Renal cortical epithelial cell (primary cell): ENCODE measurements around the gene MAGI2. TPM values are rescaled to one million over a fixed set of nuclear protein-coding genes. Genes with fewer than 3 reads are reported as not detected.

Source experiments
- DNase-seq: peaks from one replicate; pipeline ENCODE4 v3.0.0-alpha.2; 2011; ENCODE audit warnings: low read depth
- total RNA-seq: library from RNA; depleted of rRNA; stranded (reverse); fragments of >200 nt; gene quantifications from 2 replicates; pipeline ENCODE4 v1.2.3, GENCODE V29; 2014

The MAGI2 gene
- total RNA-seq, 1 donor from 2014 or later: 2.9 TPM

DNA sequence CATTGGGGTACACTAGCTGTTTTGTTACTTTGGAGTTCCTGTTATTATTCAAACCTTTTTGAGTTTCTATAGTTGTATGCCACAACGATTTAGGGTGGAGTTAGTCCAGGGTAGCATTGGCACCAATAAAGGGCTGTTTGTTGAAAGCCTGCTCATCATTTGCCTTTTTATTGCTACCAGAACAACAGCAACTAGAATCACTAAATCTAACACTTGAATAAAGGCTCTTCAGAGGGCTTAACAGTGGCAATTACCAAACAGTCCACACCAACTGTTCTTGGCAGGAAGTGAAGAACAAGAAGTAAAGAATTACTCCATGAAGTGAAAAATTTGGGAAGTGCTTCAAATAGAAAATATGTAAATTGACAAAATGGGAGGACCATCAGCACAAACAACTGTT, 1033.5 kb downstream of the MAGI2 start:
- DNase-seq: no peak

DNA sequence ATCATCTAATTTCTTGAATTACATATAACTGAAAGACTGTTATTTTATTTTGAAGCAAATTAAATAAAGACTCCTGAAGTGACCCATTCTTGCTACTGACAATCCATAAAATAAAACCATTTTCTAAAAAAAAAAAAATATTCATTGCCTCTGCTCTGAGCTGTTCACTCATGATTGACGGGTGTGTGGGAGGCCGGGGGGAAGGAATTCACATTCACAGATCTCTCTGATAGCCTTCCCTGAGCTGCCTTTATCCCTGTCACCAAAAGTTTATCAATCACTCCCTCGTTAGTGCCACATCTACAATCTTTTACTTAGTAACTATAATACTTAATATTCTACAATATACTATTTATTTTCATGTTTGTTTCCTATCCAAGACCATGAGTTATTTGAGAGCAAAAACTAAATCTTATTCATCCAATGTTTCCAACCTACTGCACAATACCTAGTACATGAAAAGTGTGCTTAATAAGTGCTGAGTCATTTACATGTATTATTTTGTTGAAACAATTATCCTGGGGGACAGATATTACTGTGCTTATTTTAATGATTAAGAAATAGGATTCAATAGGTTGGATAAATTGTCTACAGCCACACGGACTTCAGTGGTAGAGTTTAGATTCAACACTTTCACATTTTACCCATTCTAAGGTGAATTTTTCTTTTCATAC, 1036.2 kb downstream of the MAGI2 start:
- DNase-seq: no peak

DNA sequence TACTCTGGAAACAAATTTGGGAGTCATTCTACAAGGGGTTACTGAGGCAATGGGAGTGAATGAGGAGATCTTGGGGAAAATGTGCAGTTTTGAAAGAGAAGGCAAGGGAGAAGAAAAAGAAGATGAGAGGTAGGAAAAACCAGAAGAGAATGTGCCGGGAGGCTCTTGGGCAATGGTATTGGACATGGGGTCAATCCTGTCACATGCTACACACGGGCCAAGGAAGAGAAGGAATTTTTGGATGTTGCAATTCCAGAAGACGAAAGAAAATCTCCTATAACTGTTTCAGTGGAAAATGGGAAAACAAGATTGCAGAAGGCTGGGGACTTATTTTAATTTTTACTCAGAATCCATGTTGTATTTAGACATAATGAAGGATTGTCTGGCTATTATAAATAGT, 1039.9 kb downstream of the MAGI2 start:
- DNase-seq: no peak

DNA sequence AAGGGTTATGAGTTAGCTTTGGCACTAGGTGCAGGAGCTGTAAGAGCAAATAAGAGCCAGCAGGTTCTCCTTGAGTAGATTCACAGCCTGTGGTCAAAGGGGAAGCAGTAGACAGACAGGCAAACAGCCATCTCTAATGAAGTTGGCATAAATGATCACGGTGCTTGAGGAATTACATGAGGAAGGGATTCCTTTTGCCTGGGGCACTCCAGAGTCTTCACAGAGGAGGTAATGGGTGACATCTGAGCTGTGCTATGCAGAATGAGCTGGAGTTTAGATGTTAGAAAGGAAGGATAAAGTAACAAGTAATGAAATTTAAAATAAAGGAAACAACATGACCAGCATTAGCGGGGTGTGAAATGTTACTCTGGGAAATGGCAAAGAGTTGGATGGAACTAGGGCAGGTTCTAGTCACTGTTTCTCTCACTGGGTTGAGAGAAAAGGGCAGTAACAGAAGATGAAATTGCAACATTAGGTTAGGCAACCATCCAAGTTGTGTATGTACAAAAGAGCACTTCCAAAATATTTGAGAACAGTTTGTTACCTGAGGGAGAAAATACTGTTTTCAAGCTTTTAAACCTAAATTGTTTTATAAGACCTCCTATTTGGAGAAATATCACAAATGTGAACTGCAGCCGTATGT, 1041.1 kb downstream of the MAGI2 start:
- peak; percentile 7 for DNase-seq

DNA sequence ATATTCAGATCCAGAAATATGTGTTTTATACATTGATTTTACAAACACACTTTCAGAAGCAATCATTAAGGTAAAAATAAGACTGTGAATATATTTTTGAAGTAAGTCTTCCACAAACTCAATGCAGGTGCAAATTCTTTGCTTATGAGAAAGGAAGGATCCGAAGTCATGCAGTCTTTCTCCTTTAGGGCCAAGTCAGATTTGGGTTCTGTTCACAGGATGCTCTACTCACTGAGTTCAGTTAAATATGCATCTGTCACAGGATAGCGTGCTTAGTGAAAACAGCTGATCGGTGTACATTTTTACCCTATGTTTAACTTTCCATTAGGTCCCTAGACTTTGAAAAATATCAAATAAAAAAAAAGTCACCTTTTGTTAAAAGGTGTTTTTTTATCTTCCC, 1046.4 kb downstream of the MAGI2 start:
- no peak for DNase-seq

DNA sequence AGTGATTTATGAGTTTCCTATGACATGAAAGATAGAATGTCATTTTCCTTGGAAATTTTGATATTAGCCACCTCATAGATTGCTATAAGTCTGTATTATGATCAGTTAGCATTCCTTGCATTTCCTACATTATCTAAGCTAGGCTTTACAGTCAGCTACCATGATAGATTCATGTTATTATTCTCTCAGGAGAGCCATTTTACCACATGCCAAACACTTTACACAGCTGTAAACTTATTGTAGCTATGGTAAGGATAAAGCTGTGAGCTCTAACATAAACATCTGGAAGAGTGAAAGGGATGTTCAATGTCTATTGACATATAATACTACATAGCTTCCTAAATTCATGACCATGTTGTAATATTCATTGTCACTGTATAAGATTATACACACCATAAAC, 1046.9 kb downstream of the MAGI2 start:
- no peak for DNase-seq

DNA sequence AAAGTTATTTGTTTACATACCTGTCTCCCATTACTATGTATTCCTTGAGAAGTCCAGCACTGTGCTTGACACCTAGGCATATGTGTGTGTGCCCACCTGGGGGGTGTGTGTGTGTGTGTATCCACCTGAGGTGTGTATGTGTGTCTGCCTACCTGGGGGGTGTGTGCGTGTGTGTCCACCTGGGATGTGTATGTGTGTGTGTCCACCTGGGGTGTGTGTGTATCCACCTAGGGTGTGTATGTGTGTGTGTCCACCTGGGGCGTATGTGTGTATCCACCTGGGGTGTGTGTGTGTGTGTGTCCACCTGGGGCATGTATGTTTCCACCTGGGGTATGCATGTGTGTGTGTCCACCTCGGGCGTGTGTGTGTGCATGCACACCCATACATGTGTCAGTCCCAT, 1051.4 kb downstream of the MAGI2 start:
- no peak for DNase-seq

DNA sequence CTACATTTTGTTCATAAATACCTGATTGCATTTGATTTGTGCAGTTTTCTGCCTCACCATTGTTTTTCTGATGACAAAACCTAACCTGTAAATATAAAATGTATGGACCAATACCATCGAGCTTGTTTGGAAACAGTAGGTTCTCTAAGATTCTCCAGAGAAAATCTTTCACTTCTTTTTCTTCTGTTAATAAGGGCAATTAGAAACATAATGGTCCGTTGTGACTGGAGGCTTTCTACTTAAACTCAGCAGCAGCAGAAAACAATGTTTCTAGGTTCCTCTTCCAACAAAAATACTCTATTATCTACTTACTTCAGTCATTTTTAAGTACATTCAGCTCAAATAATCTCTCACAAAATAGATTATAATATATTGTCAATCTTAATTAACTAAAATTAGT, 1053.4 kb downstream of the MAGI2 start:
- no peak for DNase-seq

DNA sequence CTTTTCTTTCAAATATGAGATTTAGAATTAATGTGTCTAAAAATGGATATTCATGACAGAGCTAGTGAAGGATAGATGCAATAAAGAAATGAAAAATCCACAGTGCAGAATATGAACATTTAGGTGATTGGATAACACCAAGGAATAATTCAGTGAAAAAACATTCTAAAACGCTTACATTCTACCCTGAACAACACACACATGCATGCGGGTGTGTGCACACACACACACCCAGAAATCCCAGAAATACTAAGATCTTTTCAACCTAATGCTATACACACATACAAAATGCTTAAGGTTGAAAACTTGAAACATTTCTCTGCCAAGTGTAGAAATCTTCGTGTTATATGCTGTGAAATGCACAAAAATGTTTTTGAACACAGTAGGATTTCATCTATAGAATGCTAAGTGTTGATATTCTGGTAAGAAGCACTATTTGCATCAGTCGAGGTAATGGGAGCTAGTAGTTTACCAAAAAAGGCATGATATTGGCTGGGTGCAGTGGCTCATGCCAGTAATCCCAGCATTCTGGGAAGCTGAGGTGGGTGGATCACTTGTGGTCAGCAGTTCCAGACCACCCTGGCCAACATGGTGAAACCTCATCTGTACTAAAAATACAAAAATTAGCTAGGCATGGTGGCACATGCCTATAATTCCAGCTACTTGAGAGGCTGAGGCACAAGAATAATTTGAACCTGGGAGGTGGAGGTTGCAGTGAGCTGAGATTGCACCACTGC, 1054.3 kb downstream of the MAGI2 start:
- DNase-seq: peak; percentile 58

DNA sequence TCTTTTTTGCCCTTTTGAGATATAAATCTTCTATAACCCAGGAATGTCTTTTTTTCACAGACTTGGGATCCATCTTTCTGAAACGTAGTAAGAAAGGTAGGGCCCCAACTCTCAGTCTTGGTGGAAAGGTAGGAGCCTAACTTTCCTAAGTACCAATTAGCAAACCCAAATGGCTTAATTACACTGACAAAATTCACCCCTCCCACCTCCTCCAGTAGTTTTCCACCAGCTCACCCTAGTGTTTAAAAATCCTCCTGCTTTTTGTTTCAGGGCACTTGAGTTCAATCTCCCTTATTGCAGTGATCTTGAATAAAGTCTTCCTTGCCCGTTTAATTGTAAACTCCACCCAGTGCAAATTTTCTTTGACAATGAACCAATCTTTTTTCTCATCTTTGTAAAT, 1054.9 kb downstream of the MAGI2 start:
- DNase-seq: no peak

DNA sequence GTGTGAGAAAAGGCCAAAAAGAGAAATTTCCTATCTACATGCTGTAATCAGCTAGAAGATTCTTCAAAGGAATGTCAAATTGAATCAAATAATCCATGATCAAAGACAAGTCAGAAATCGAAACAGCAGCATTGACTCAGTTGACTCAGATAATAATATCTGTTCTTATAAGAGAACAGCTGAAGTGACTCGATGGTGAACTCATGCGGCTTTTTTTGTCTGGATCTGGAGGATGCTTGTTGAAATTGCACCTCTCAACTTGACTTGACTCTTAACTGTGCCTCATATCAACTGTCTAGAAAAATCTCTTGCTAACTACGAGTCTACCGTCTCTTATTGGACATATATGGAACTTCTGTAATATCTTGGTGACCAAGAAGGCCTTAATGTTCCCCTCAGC, 1055.4 kb downstream of the MAGI2 start:
- DNase-seq: no peak

DNA sequence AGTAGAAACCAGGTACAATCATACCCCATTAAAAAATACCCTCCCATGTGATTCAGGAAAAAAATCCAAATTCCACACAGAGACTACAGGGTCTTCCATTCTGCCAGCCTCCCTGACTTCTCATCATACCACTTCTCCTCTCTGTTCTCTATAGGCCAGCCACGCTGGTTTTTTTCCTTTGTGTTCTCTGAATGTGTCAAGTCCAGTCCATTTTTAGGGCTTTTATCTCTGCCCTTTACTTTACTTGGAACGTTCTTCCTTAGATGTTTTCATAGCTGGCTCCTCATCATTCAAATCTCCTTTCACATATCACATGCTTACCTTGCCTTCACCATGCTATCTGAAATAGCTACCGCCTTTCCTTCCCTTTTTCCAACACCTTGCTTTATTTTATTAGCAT, 1057.3 kb downstream of the MAGI2 start:
- DNase-seq: no peak

DNA sequence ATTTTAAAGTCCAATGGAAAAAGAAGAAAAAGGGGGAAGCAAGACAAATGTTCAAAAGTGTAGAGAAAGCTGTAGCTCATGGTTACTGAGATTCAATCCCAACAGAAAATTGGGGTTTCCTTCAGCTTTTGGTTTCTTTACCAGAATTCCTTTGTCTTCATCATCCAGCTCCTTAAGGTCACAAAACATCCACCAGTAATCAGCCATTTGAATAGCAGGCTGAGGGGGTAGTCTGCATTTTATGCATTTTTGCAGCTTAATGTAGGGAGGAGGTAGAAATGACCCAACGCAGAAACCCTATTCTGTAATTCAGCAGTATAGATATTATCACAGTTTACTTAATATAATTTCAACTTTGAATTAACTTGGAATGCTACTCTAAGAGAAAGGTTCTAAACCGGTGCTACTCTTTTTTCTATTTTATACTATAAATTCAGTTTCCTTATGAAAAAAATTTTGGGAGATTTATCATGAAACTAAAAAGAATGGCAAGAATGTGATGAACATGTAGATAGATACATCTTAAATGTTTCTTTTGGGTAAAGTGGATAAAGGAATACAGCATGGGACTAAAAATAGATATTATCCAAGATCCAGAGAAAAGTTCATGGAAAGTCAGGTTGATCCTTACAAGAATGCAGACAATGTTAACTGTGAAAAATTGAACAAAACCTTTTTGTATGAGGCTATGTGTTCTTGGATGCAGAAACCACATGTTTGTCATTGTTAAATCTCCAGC, 1058.0 kb downstream of the MAGI2 start:
- DNase-seq: no peak

DNA sequence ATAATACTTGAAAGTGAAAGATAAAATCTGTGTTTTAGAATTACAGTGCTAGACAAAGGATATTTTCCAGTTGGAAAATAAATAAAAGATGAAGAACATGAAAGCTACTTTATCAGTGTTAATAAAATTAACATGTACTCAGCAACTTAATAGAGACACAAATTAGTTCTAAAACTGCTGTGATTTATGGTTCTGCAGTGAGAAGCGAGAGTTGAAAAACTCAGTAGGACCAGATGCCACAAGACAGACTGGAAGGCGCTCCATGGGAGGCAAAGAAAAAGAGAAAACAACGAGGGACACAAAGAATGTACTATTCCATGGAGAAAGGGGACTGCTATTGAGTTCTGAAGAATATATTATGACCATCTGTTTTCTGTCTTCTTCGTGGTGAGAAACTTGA, 1064.4 kb downstream of the MAGI2 start:
- no peak for DNase-seq

DNA sequence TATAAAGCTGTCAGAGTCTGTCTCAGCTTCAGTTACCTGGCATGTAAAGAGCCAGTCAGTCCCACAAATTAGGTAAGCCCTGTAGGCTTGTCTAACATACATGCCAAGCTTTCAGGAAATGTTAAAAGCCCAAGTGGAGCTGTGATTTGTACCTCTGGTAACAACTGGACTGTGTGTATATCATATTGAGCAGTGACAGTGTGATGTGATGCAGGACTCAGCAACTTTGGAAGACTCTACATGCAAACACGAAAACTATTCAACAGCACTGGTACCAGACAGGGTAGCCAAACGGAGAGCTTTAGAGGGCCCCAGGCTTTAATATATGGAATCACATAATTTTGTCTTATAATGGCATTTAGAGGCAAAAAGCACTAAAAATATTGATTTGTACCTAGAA, 1066.9 kb downstream of the MAGI2 start:
- no peak for DNase-seq

DNA sequence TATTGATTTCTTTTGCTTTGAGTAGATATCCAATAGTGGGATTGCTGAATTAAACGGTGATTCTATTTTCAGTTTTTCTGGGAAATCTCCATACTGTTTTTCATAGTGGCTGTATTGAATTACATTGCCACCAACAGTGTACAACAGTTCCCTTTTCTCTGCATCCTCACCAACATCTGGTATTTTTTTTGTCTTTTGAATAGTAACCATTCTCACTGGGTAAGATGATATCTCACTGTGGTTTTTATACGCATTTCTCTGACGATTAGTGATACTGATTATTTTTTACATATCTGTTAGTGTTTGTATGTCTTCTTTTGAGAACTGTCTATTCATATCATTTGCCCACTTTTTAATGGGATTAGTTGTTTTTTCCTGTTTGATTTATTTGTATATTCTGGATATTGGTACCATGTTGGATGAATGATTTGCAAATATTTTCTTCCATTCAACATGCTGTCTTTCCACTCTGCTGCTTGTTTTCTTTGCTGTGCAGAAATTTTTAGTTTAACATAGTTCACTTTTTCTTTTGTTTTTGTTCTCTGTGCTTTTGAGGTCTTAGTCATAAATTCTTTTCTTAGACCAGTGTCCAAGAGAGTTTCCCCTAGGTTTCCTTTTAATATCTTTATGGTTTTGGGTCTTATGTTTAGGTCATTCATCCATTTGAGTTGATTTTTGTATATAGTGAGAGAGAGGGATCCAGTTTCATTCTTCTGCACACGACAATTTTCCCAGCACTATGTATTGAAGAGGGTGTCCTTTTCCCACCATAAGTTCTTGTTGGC, 1070.2 kb downstream of the MAGI2 start:
- no peak for DNase-seq

DNA sequence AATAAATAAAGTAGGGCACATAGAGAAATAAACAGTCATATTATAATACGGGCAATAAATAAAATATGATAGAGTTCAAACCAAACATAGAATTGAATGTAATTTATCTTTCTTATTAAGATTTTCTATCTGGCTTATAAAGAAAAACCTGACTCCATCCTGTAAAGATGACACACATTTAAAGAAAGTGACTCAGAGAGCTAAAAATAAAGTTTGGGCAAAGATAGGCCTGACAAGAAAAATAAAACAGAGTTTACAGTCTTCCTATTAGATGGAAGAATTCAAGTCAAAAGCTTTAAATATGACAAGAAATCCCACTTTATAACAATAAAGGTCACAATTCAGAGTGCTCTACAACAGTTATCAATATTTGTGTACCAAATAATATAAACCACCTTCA, 1074.3 kb downstream of the MAGI2 start:
- DNase-seq: no peak

DNA sequence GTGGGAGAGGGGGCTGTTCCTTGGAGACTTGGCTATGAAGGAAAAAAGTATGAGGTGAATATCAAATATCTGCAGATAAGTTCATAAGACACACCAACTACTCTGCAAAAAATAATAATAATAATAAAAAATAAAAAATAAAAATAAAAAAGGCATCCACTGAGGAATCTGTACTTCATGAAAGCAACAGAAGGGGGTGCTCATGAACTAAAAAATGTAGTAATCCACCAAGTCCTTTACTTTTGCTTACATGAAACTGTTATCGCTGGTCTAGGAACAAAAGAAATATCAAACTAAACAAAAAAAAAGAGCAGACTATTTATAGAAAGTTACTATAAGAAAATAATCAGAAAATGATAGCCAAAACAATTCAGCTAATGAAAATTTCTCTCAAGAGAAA, 1075.9 kb downstream of the MAGI2 start:
- no peak for DNase-seq

DNA sequence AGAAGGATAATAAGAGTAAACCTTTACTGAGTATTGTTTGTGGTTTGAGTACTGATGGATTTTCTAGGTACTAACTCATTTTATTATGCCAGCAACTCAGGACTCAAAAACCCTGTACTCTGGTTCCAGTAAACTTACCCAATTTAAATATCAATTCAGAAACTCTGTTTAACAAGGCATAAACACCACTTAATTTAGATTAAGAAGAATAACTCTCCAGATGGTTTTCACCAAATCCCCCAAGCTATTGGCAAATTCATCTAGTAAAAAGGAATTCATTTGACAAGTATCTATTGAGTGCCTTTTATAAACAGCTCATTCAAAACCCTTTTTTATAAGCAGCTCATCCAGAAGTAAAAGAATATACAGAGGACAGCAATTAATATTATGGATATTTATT, 1082.5 kb downstream of the MAGI2 start:
- no peak for DNase-seq

DNA sequence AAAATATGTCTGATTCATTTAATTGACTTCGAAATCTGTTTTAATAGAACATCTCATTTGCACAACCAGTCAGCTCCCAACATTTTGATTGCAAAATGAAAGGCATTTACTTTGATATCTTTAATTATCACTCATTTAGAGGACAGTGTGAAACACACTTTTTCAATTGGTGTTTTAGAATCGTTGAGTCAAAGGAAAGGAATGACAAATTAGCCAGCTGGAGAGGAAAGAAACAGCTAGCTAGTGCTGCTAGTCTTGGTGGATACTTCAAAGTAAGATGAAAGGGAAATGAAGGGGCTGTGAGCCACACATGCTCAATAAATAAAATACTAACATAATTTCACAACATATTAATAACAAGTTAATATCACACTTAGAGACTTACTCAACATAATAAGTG, 1084.7 kb downstream of the MAGI2 start:
- DNase-seq: peak; percentile 33

DNA sequence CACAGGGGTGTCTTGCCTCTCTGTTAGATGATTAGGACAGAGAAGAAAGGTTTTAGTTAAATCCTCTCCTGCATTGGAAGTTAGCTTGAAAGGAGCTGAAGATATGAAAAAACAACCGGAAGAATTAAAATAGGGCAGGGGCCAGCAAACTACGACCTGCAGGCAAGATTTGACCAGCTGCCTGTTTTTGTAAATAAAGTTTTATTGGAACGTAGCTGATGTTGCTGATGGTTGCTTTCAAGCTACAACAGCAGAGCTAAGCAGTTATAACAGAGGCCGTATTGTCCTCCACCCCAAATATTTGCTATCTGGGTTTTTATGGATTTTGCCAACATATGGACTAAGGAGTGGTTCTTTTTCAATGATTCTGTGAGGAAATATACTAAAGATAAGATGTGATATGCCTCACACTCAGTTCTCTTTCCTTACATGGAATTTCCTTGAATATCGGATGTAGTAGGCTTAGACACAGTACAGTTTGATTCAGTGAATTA, 1086.1 kb downstream of the MAGI2 start:
- no peak for DNase-seq

DNA sequence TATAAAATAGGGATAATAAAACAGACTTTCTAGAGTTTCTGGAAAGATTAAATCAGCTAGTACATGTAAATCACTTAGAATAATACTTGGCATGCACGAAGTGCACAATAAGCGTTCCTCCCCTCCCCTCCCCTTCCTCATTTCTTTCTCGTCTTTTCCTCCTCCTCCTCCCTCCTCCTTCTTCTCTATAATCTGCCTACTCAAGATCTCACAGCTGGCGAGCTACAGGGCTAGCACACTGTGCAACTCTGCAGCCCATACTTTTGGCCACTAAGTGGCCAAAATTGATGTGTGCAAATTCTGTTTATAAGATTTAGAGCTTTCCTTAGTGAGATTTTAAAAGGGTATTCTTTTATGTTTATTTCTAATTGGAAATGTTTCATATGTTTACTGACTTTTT, 1089.6 kb downstream of the MAGI2 start:
- no peak for DNase-seq
